ENCODE data around the gene CTCF. TPM values are rescaled to one million over a fixed set of nuclear protein-coding genes. Genes with fewer than 3 reads are reported as not detected.

The CTCF gene
- polyA plus RNA-seq, 1 experiment: 24.4 TPM

GRCh38 chr16:67641779-67642708 lies 79.7 kb downstream of the CTCF start:
- CTCF ChIA-PET: interaction anchor here (0.6 to 10.2 kb wide), 9 partner anchors 9 to 228 kb away, joined by 3 to 75 read pairs (median 4); partner anchors contain the start of genes ATP6V0D1 and CTCF
- no peak overlapping the region for H3K4me3 ChIP-seq (ENCODE audit: low read depth, low read length)
- no peak for TF ChIP-seq CTCF (IDR thresholded peaks at IDR 0.05; ENCODE audit: low read depth, low read length)
- H3K27ac ChIP-seq (ENCODE audit: low read depth, low read length): no peak overlapping the region
- no peak for DNase-seq (ENCODE audit: low read depth, low spot score)
- H3K27me3 ChIP-seq (ENCODE audit: control insufficient read depth, insufficient read depth, low read length): peaks cover 22% of the 10 kb centered on the region
- no peaks in the 10 kb centered on the region for H3K9me3 ChIP-seq (ENCODE audit: control insufficient read depth, insufficient read depth, low read length)
- POLR2A ChIA-PET: no interaction called here

GRCh38 chr16:67644038-67644437 lies 81.7 kb downstream of the CTCF start:
- H3K27me3 ChIP-seq (ENCODE audit: control insufficient read depth, insufficient read depth, low read length): peaks cover 33% of the 10 kb centered on the region
- H3K27ac ChIP-seq (ENCODE audit: low read depth, low read length): no peak overlapping the region
- H3K9me3 ChIP-seq (ENCODE audit: control insufficient read depth, insufficient read depth, low read length): no peaks in the 10 kb centered on the region; the same call in 1 of the 2 replicates
- ChIA-PET POLR2A (no interaction called here), CTCF (interaction anchor here (0.6 to 10.2 kb wide), 13 partner anchors 9 to 130 kb away, joined by 3 to 75 read pairs (median 8); partner anchors contain the start of gene CTCF)
- no peak for DNase-seq (ENCODE audit: low read depth, low spot score)
- H3K4me3 ChIP-seq (ENCODE audit: low read depth, low read length): no peak overlapping the region
- no peak for TF ChIP-seq CTCF (IDR thresholded peaks at IDR 0.05; ENCODE audit: low read depth, low read length)

- TF ChIP-seq CTCF (IDR thresholded peaks at IDR 0.05; ENCODE audit: low read depth, low read length): no peak
- Histone ChIP-seq H3K4me3 (ENCODE audit: low read depth, low read length) (no peak overlapping the region), H3K27me3 (ENCODE audit: control insufficient read depth, insufficient read depth, low read length) (peaks cover 47% of the 10 kb centered on the region), H3K27ac (ENCODE audit: low read depth, low read length) (no peak overlapping the region), H3K9me3 (ENCODE audit: control insufficient read depth, insufficient read depth, low read length) (no peaks in the 10 kb centered on the region; the same call in 1 of the 2 replicates)
- no peak for DNase-seq (ENCODE audit: low read depth, low spot score)
- ChIA-PET CTCF (interaction anchor here (0.6 to 10.2 kb wide), 18 partner anchors 11 to 164 kb away, joined by 3 to 75 read pairs (median 6); partner anchors contain the start of gene CTCF), POLR2A (interaction anchor here (1.1 kb wide), 1 partner anchor 15 kb away, joined by 3 read pairs; the partner anchor contains the start of gene ACD)
Measured at GRCh38 chr16:67645397-67646121, 83.2 kb downstream of the CTCF start.

- CTCF ChIA-PET: interaction anchor here (2.3 to 10.2 kb wide), 3 partner anchors 100 to 126 kb away, joined by 5 to 75 read pairs (median 74); no protein-coding TSS in a partner anchor
- Histone ChIP-seq H3K4me3 (ENCODE audit: low read depth, low read length) (no peak overlapping the region), H3K27ac (ENCODE audit: low read depth, low read length) (no peak overlapping the region), H3K27me3 (ENCODE audit: control insufficient read depth, insufficient read depth, low read length) (peaks cover 61% of the 10 kb centered on the region), H3K9me3 (ENCODE audit: control insufficient read depth, insufficient read depth, low read length) (no peaks in the 10 kb centered on the region; the same call in 1 of the 2 replicates)
- no peak for DNase-seq (ENCODE audit: low read depth, low spot score)
- POLR2A ChIA-PET: interaction anchor here (1.1 kb wide), 1 partner anchor 85 kb away, joined by 4 read pairs; the partner anchor contains the start of gene CTCF
- no peak for TF ChIP-seq CTCF (IDR thresholded peaks at IDR 0.05; ENCODE audit: low read depth, low read length)
Measured at GRCh38 chr16:67647111-67647651, 84.9 kb downstream of the CTCF start.
